Calu3 (cell line): ENCODE data around the gene CDKAL1. TPM values are rescaled to one million over a fixed set of nuclear protein-coding genes. Genes with fewer than 3 reads are reported as not detected.
A peak's percentile ranks its signal among the peaks of the same experiment; 100 is the strongest.

ENCODE experiments used
- BruUV-seq: library from RNA; stranded (reverse); fragments of 400-500 nt; replicated peaks from 2 replicates; lab custom pipeline; 2021; lab: Mats Ljungman, UMichigan
- CTCF ChIA-PET: fragments of 300-600 bp; sonication (Branson Sonifier 250); formaldehyde crosslinking; loops from one replicate; lab custom pipeline; 2022; ENCODE audit warnings: antibody characterized with exemption; lab: Charles Lee
- DNase-seq: peaks from one replicate; pipeline ENCODE4 v3.0.0; 2022
- H3K27ac Mint-ChIP-seq: one replicate; pipeline ENCODE4 v1.8.0; 2022; ENCODE audit warnings: mixed read lengths; ENCODE audit not compliant: unreplicated experiment
- H3K27me3 Mint-ChIP-seq: one replicate; pipeline ENCODE4 v1.8.0; 2022; ENCODE audit warnings: mixed read lengths; ENCODE audit not compliant: unreplicated experiment
- H3K36me3 Mint-ChIP-seq: one replicate; pipeline ENCODE4 v1.8.0; 2022; ENCODE audit warnings: mild to moderate bottlenecking, moderate library complexity, mixed read lengths; ENCODE audit not compliant: insufficient read depth, unreplicated experiment
- H3K4me1 Mint-ChIP-seq: one replicate; pipeline ENCODE4 v1.8.0; 2022; ENCODE audit warnings: mild to moderate bottlenecking, low read depth, mixed read lengths; ENCODE audit not compliant: unreplicated experiment
- H3K4me3 Mint-ChIP-seq: one replicate; pipeline ENCODE4 v1.8.0; 2022; ENCODE audit warnings: mild to moderate bottlenecking, low read depth, moderate library complexity, mixed read lengths; ENCODE audit not compliant: unreplicated experiment
- H3K9me3 Mint-ChIP-seq: one replicate; pipeline ENCODE4 v1.8.0; 2022; ENCODE audit warnings: low read depth, mixed read lengths; ENCODE audit not compliant: unreplicated experiment
- CTCF ChIP-seq: fragments of 200-600 bp; IDR thresholded peaks from one replicate; pipeline ENCODE4 v1.8.0; 2022; ENCODE audit warnings: antibody characterized with exemption; ENCODE audit not compliant: unreplicated experiment
- intact Hi-C: fragments of 100-400 bp; cut with micrococcal nuclease; formaldehyde crosslinking; loops from one replicate; pipeline ENCODE4 v1.10.0; 2022; ENCODE audit not compliant: unreplicated experiment
- total RNA-seq: library from RNA; stranded (reverse); gene quantifications from 2 replicates; pipeline ENCODE4 v1.2.3, GENCODE V29; 2022

The CDKAL1 gene
- total RNA-seq, 1 experiment from 2014 or later: 39.6 TPM

DNA sequence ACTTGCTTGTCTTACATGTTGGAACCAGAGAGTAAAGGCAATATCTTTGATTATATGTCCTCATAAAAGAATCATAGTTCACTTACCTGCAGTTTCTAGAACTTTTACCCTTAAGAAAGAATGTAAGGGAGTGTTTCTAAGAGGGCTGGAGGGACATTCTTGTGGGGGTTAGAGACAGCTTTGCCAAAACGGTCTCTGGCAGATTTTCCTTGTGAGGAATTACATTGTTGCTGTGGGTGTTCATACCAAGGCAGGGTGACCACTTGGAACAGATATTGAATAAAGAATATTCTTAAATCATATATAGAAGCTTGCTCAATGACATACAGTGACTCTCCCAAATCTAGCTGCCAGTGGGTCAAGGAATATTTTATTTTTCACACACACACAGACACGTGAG lies 541.7 kb downstream of the CDKAL1 start:
- DNase-seq: no peak
- Mint-ChIP-seq H3K36me3 (no peaks in the 10 kb centered on the region), H3K27me3 (no peaks in the 10 kb centered on the region), H3K9me3 (peaks cover 2% of the 10 kb centered on the region), H3K27ac (no peak overlapping the region), H3K4me1 (peaks cover 16% of the 10 kb centered on the region), H3K4me3 (no peak overlapping the region)
- CTCF ChIA-PET: interaction anchor here (0.6 to 0.9 kb wide), 2 partner anchors 14 to 354 kb away, joined by 3 read pairs; no protein-coding TSS in a partner anchor
- no TSS peak for BruUV-seq
- no peak for TF ChIP-seq CTCF
- intact Hi-C loops: no loop called here

- Mint-ChIP-seq H3K27me3 (no peaks in the 10 kb centered on the region), H3K36me3 (no peaks in the 10 kb centered on the region), H3K4me3 (no peak overlapping the region), H3K9me3 (peaks cover 2% of the 10 kb centered on the region), H3K4me1 (peaks cover 16% of the 10 kb centered on the region), H3K27ac (no peak overlapping the region)
- TF ChIP-seq CTCF: no peak
- CTCF ChIA-PET: interaction anchor here (0.6 to 1.9 kb wide), 2 partner anchors 12 to 280 kb away, joined by 3 read pairs; no protein-coding TSS in a partner anchor
- BruUV-seq: no TSS peak
- intact Hi-C loops: loop anchor here (2.0 kb wide), 1 partner anchor 30 kb away; no protein-coding TSS in a partner anchor
- no peak for DNase-seq
Measured at GRCh38 chr6:21078497-21078896, 544.2 kb downstream of the CDKAL1 start.

DNA sequence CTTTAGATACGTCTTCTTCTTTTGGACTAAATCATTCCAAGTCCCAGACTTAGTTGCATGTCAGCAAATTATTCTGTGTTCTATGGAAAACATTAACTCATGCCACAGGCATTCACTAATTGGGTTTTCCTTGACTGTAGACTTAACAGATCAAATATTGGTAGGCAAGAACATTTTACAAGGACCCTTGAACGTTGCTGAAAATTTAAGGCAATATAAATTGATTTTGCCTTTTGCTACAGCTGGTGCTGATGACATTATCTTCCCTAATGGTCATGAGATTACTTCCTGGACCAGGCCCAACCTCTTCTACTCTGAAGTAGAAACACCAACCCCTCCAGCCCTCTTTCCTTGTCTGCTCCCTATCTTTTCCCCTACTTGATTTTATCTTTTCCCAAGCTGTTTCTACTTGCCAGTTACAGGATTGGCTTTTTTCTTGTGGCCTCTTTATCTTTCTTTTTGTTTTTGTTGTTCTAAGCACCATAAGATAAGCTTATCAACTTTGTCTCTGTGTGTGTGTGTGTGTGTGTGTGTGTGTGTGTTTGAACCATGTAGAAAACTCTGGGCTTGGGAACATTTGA lies 545.3 kb downstream of the CDKAL1 start:
- CTCF ChIA-PET: interaction anchor here (0.5 to 1.9 kb wide), 4 partner anchors 10 to 509 kb away, joined by 3 to 4 read pairs (median 4); no protein-coding TSS in a partner anchor
- intact Hi-C loops: loop anchor here (2.0 kb wide), 1 partner anchor 29 kb away; no protein-coding TSS in a partner anchor
- Mint-ChIP-seq H3K27ac (no peak overlapping the region), H3K27me3 (no peaks in the 10 kb centered on the region), H3K4me3 (no peak overlapping the region), H3K9me3 (no peaks in the 10 kb centered on the region), H3K4me1 (peaks cover 16% of the 10 kb centered on the region), H3K36me3 (no peaks in the 10 kb centered on the region)
- TF ChIP-seq CTCF: no peak
- BruUV-seq: no TSS peak
- DNase-seq: no peak

DNA sequence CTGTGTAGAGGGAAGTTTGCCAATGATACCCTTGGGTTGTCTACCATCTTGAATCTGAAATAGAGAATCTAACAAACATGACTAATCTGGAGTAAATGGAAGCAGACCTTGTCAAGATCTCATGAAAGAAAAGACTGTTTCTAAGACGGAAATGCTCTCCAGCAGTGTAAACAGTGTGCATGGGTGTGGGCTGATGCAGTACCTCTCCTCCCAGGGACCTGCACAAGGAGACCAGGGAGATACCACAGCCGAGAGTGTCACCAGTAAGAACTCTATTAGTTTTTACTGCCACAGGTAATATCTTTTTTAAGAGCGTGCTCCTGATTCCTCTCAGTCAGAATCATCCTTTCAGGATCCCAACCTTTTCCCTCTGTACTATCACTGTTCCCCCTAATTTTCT lies 546.0 kb downstream of the CDKAL1 start:
- BruUV-seq: no TSS peak
- Mint-ChIP-seq H3K4me3 (no peak overlapping the region), H3K36me3 (no peaks in the 10 kb centered on the region), H3K4me1 (peaks cover 16% of the 10 kb centered on the region), H3K9me3 (no peaks in the 10 kb centered on the region), H3K27ac (peak overlapping the region; percentile 46), H3K27me3 (no peaks in the 10 kb centered on the region)
- TF ChIP-seq CTCF: no peak
- CTCF ChIA-PET: no interaction called here
- DNase-seq: no peak
- intact Hi-C loops: no loop called here
